DMS153 treated with DMSO at 0.1 percent for 48 hours (cell line): Measurements from ENCODE around the gene TTC3.
"Not testable (repeated sequence)": the region's sequence is repeated elsewhere in the genome, so short reads cannot be mapped to it uniquely, and the experiment has no call there.

Experiments used
- DNase-seq: peaks from one replicate; lab custom pipeline; 2025; ENCODE audit not compliant: unreplicated experiment; lab: John Stamatoyannopoulos, UW

Gene TTC3

GRCh38 chr21:37072988-37073416, at the start of gene TTC3, which contains the start of gene PIGP:
Gene TTC3 (plus strand): TSS chr21:37073254. CDS start chr21:37087258, 14,004 bp downstream.
Gene PIGP (minus strand): TSS chr21:37073071. CDS start chr21:37072515, 556 bp downstream.
- DNase-seq: peak; percentile 88

DNA sequence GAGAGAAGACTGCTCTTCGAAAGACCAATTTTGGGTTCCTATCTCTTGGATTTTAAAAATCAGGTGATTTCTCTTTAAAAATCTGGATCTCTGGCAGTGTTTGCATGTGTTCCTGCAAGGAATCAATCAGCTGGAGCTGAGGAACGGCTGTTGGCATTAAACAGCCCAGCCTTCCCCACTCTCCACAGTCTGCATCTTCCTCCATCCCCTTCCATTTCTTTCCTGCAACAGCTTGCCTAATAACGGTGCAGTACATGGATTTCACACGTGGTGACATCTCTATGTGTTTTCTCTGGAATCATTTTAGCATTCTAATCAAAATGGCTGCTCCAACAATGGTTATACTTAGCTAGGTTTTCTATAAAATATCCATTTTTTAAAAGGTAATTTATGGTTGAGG, 46.6 kb upstream of the TTC3 start:
- no peak for DNase-seq

GRCh38 chr21:37028570-37028969, 44.5 kb upstream of the TTC3 start:
- no peak for DNase-seq

DNA sequence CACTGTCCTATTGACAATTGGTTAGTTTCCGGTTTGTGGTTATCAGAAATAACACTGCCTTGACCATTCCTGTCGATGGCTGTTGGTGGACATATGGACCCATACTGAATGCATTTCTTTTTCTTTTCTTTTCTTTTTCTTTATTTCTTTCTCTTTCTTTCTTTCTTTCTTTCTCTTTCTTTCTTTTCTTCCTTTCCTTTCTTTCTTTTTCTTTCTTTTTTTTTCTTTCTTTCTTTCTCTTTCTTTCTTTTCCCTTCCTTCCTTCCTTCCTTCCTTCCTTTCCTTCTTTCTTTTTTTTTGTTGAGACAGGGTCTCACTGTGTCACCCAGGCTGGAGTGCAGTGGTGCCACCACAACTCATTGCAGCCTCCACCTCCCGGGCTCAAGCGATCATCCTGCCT, 42.2 kb upstream of the TTC3 start:
- no peak for DNase-seq

DNA sequence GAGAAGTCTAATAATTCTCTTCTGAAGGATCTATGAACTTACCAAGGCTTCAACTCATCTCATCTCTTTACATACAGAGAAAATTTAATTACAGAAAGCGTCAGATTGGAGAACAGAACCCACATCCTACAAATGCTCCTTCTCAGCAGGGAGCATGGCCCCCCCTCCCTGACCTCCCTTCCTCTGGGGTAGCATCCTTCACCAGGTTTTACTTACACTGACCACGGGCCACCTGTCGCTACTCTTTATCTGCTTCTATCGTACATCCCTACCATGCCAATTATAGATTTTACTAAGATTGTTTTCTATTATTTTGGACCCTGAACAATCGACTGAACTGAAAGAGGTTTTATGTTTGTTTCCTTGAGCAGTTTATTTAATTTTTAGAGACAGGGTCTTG, 40.8 kb upstream of the TTC3 start:
- DNase-seq: no peak

DNA sequence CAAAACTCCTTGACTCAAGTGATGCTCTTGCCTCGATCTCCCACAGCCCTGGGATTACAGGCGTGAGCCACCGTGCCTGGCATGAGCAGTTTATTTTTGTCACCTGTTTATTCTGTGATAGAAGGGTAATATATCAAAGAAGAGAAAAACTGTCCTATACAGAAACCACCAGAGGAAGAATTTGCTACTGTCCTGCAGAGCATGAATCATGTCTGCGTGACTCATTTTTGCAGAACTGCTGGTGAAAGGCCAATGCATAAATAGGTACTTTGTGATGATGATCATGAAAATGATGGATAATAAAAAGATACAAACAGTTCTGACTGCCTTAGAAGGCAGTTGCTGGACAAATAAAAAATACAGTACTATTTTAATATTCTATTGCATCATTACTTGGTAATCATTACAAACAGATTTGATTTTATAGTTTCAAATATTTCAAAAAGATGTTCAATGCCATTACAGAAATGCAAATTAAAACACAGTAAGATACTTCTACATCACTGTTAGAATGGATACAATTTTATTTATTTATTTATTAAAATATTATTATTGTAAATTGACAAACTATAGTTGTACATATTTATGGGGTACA, 40.1 kb upstream of the TTC3 start:
- no peak for DNase-seq

GRCh38 chr21:37034394-37034793, 38.7 kb upstream of the TTC3 start:
- DNase-seq: not testable (repeated sequence)

GRCh38 chr21:37036177-37036576, 36.9 kb upstream of the TTC3 start:
- no peak for DNase-seq

DNA sequence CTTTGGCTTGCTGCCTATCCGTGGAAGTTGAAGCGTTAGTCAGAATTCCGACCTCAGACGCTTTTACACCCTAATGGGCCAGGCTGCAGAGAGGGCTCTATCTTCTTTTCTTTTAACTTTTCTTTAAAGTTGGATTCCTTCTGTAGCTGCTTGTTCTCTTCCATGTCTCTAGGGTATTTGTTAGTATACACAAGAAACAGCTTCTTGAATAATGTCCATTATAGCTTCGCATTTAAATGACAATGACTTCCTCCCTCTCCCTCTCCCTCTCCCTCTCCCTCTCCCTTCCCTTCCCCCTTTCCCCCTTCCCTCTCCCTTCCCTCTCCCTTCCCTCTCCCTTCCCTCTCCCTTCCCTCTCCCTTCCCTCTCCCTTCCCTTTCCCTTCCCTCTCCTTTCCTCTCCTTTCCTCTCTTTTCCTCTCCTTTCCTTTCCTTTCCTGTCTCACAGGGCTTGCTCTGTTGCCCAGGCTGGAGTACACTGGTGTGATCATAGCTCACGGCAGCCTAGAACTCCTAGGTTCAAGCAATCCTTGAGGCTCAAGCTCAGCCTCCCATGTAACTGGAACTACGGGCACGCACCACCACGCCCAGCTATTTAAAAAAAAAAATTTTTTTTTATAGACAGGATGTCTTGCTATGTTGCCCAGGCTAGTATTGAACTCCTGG, 33.5 kb upstream of the TTC3 start:
- DNase-seq: no peak

DNA sequence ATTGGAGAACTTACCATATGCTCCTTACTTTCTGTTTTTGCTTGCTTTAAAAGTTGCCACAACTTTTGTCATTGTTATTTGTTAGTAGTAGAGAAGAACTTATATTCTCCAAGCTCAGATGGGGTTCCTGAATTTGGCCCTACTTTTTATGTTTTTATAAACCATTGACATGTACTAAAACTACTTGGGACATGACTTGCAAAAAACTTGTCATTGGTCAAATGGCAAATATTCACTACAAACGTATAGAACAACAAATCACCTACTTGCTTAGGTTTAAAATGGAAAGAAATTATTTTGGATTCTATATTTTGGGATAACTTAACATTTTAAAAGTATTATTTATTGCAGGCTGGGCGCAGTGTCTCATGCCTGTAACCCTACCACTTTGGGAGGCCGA, 32.8 kb upstream of the TTC3 start:
- no peak for DNase-seq

DNA sequence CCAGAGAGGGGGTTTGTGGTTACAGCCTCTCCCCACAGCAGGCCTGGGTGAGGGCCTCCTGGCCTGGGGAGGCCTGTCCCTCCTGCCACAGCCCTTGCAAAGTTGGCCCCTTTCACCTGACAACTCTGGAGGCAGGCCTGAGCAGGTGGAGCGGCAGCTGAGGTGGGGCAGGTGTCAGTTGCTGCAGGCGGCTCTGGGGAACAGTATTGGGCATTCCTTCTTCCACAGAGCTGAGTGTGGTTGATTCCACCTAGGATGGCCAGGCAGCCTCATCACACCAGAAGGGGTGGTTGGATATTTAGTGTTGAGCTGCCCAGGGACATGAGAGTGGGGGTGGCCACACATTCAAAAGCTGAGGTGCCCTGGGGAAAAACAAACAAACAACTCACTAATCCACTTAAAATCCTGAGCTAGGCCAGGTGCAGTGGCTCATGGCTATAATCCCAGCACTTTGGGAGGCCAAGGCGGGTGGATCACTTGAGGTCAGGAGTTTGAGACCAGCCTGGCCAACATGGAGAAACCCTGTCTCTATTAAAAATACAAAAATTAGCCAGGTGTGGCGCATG, 31.3 kb upstream of the TTC3 start:
- no peak for DNase-seq

DNA sequence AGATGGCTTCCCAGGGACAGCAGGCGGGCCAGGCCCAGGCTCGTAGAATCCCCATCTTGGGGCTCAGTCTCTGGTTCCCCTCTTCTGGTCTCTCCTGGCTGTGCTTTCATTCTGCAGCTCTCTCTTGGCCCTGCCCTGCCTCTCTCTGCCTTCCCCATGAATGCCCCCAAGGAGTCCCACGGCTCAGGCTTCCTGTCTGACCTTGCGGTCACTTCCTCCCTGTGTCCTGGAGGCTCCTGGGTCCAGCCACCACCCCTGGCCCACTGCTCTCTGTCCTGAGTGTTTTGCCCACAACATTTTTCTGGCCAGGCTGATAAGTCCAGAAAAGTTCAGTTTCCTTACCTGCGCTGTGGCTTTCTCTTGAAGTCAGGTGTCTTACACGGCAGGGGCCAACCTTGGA, 29.2 kb upstream of the TTC3 start:
- DNase-seq: no peak

DNA sequence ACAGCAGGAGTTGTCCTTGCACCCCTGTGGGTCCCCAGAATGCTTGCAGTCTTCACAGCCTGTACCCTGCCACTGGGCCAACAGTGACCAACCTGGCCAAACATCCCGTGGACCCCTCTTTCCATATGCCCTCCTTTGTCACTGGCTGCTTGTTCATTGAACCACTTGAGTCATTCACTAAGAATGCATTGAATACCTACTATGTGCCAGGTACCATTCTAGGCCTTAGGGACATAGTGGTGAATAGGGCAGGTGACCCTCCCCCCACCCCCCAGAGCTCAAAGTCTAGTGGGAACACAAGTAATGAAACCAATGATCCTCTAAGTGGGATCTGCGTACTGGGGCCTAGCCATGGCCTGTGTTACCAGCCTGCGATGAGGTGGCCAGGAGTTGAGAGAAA, 28.4 kb upstream of the TTC3 start:
- DNase-seq: no peak

- no peak for DNase-seq
These were observed 27.9 kb upstream of the TTC3 start for GRCh38 chr21:37045149-37045548.

GRCh38 chr21:37045556-37045955, 27.5 kb upstream of the TTC3 start:
- no peak for DNase-seq

GRCh38 chr21:37047079-37047478, 26.0 kb upstream of the TTC3 start:
- peak; percentile 25 for DNase-seq

GRCh38 chr21:37049741-37050140, 23.3 kb upstream of the TTC3 start:
- not testable (repeated sequence) for DNase-seq

- no peak for DNase-seq
These were observed 17.7 kb upstream of the TTC3 start for GRCh38 chr21:37055271-37055855.

- DNase-seq: no peak
These were observed 15.4 kb upstream of the TTC3 start for GRCh38 chr21:37057614-37058013.

DNA sequence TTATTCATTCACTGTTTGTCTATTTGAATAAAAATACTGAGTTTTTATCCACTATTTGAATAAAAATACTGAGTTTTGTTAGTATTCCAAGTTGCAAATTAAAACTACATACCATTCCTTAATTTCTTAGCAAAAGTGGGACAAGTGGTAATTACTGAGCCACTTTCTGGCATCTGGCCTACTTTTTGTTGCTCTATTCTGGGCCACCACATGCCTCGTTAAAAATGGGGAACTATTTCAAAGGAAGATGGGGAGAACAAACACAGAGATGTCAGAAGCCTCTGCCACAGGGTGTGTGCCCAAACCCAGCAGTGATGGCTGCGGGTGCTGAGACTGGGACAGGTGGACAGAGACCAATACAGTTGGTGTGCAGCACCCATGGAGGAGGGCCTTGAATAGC, 14.8 kb upstream of the TTC3 start:
- no peak for DNase-seq

DNA sequence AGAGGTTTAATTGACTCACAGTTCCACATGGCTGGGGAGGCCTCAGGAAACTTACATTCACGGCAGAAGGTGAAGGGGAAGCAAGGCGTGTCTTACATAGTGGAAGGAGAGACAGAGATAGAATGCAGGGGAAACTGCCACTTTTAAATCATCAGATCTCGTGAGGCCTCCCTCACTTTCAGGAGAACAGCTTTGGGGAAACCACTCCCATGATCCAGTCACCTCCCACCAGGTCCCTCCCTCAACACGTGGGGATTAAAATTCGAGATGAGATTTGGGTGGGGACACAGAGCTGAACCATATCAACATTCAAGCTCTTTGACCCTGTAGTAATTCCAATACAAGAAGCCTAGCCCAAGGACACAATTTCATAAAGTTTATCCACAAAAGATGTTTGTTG, 13.9 kb upstream of the TTC3 start:
- DNase-seq: no peak

- peak; percentile 94 for DNase-seq
These were observed 12.8 kb upstream of the TTC3 start for GRCh38 chr21:37060296-37060695.
